Activated T-cell treated with anti-CD3 and anti-CD28 coated beads for 1 hour (primary cell): Measurements from ENCODE around the gene CLPX.
"Not testable (repeated sequence)": the region's sequence is repeated elsewhere in the genome, so short reads cannot be mapped to it uniquely, and the experiment has no call there.

ENCODE experiments used
- DNase-seq: peaks from one replicate; pipeline ENCODE4 v3.0.0-alpha.2; 2020; ENCODE audit warnings: low read depth

CLPX gene

GRCh38 chr15:65172531-65172930 is 12.6 kb downstream of the CLPX start:
- no peak for DNase-seq

DNA sequence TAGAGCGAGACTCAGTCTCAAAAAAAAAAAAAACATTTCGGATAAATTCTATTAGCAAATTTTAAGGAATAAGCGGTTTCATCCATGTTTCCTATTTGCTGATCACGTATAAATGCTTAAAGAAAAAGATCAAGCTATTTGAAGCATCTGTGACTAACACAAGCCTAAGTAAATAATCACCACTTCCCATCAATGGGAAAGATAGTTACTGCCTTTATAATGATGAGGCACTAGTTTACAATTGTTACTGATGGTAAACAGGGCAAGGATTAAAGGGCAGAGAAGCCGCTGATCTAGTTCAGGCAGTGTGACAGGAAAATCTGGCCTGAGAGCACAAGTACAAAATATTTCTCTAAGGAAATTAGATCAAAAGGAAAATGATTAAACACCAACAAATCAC is 13.7 kb downstream of the CLPX start:
- DNase-seq: no peak

- DNase-seq: no peak
These were observed 19.3 kb downstream of the CLPX start for GRCh38 chr15:65165875-65166274.

DNA sequence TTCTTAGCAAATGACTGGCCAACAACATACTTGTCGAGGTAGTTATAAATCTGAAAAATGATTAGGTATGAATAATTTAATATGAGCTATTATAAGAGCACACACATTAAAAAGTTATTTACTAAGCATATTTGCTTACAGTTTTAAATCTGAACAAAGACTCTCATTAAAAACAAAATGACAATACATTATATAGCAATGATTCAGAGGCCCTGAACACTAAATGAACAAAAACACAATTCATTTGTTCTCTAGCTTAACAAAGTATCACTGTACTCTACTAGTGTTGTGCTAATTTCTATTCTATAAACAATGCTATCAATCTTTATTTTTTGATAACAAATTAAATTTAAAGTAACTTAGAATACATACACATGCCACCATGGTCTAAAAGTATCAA is 21.0 kb downstream of the CLPX start:
- no peak for DNase-seq

DNA sequence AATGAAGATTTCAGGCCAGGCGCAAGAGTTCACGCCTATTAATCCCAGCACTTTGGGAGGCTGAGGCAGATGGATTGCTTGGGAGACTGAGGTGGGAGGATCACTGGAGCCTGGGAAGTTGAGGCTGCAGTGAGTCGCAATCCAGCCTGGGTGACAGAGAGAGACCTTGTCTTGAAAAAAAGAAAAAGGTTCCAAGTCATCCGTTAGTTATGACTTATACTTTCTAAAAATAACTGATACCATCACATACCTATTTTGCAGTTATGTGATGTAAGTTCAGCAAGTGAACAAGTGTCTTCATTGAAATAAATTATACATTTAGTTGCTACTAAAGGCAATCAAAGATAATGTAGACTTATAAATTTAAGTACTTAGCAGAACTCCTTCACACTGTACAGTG is 22.1 kb downstream of the CLPX start:
- DNase-seq: no peak

- DNase-seq: no peak
These were observed 28.4 kb downstream of the CLPX start for GRCh38 chr15:65156692-65157091.

DNA sequence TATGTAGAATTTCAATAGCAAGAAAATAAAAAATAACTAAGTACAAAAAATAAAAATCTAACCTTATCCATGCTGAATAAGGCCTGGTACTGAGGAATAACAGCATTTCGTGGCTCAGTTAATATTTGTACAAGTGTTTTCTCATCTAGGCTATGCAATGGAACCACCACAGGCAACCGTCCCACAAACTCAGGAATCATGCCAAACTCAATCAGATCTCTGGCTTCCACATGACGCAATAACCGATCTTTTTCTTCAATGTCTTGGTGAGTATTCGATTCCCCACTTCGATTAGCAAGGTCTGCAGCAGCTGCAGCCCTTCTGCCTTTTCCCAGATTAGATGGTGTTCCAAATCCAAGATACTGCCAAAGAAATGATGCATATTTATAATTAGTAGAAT is 30.4 kb downstream of the CLPX start:
- no peak for DNase-seq

DNA sequence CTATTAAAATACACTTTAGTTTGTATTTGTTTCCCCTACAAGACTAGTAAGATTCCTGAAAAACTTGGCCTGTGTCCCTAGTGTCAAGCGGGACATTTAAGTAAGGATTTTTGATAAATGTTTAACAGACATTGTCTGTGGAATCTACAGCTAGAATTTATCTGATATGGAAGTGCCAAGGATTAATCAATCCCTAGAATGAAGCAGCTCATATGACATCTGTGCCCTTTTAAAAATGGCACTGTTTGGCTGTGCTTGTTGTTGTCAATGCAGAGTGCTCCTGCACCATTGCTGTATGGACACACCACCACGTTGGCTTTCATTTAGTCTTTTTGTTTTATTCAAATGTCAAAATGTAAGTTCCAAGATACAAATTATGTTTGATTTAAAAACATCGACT is 37.2 kb downstream of the CLPX start:
- no peak for DNase-seq

DNA sequence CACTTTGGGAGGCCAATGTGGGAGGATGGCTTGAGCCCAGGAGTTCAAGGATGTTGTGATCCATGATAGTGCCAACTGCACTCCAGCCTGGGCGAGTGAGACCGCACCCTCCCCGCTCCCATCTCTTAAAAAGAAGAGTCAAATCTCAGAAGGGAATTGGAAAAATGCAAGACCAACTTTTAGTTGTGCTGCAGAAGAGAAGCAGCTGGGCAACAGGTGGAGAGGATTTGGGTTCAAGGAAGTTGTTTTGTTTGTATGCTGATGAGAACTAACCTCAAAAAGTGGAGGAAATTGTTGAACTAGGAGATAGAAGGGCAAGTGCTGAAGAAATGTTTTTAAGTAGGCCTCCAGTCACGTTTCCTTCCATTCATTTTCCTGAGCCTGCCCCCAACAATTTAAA is 38.7 kb downstream of the CLPX start:
- no peak for DNase-seq

DNA sequence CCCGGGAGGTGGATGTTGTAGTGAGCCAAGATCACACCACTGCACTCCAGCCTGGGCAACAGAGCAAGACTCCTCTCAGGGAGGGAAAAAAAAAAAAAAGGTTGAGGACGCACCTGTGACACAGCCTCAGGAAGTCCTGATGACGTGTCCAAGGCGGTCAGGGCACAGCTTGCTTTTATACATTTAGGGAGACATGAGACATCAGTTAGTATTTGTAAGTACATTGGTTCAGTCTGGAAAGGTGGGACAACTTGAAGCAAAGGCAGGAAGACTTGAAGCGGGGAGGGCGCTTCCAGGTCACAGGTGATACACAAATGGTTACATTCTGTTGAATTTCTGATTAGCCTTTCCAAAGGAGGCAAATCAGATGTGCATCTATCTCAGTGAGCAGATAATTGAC is 46.5 kb downstream of the CLPX start:
- DNase-seq: not testable (repeated sequence)

DNA sequence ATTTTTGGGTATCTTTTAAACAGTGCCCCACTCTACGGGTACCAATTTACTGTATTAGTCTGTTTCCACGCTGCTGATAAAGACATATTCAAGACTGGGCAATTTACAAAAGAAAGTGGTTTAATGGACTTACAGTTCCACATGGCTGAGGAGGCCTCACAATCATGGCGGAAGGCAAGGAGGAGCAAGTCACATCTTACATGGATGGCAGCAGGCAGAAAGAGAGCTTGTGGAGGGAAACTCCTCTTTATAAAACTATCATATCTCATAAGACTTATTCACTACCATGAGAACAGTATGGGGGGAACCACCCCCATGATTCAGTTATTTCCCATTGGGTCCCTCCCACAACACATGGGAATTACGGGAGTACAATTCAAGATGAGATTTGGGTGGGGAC is 47.2 kb downstream of the CLPX start:
- not testable (repeated sequence) for DNase-seq

GRCh38 chr15:65137089-65137488 is 48.1 kb downstream of the CLPX start:
- DNase-seq: not testable (repeated sequence)

GRCh38 chr15:65134538-65134937 is 50.6 kb downstream of the CLPX start:
- no peak for DNase-seq

DNA sequence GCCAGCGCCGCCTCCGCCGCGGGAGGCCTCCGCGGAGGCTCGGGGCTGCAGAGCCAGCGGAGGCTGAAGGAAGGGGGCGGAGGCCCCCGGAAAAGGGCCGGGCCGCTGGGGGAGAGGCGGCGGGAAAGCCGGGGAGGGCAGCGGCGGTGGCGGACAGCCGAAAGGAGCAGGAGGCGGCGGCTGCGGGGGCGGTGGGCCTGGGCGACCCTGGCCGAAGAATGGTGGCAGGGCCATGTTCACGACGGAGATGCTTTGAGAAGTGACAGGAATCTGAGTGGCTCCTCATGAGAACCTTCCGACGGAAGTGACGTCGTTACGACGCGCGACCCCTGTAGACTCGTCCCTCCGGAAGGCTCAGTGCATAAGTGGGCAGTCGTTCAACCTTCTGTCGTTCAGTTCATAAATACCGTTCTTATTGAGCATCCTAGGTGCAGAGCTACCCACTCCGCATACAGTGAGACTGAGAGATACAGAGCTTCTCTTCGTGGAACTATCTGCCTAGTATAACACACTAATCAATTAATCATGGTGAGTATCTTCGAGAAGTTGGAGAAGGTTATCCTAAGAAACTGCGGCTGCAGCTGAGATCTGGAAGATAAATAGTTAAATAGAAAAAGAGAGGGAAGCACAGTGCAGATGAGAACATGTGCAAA is 51.5 kb downstream of the CLPX start, which contains the start of gene PDCD7:
Gene PDCD7 (minus strand): TSS at position 261 of the 653 bp plus-strand sequence. CDS start 27 bp downstream, at position 234.
- DNase-seq: peak; percentile 64

- no peak for DNase-seq
These were observed 52.1 kb downstream of the CLPX start for GRCh38 chr15:65132878-65133547.

DNA sequence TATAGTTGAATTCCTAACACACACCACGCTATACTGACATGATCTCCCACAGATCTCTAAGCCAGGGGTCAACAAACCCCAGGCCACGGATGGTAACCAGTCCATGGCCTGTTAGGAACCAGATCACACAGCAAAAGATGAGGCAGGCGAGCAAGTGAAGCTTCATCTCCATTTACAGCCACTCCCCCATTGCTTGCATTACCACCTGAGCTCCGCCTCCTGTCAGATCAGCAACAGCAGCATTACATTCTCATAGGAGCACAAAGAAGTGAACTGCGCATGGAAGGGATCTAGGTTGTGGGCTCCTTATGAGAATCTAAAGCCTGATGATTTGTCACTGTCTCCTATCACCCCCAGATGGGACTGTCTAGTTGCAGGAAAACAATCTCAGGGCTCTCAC is 54.2 kb downstream of the CLPX start:
- no peak for DNase-seq

DNA sequence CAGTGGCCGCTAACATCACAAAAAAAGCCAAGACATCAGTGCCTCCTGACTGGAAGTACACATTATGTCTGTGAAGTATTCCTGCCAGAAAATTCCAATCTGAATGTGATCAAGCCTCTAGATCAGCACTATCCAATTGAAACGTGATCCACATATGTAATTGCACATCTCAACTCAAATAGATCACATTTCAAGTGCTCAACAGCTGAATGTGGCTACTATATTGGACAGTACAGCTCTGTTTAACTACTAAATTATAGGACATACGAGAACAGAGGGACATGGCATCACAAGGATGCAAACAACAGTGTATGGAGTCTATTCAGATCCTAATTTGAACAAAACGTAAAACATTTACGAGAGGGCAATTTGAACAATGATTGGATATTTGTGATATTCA is 69.6 kb downstream of the CLPX start:
- DNase-seq: no peak

- no peak for DNase-seq
These were observed 70.1 kb downstream of the CLPX start, which contains the start of gene UBAP1L for GRCh38 chr15:65115086-65115485. Gene UBAP1L (minus strand): TSS chr15:65115200. CDS start chr15:65106215, 8,985 bp downstream.

DNA sequence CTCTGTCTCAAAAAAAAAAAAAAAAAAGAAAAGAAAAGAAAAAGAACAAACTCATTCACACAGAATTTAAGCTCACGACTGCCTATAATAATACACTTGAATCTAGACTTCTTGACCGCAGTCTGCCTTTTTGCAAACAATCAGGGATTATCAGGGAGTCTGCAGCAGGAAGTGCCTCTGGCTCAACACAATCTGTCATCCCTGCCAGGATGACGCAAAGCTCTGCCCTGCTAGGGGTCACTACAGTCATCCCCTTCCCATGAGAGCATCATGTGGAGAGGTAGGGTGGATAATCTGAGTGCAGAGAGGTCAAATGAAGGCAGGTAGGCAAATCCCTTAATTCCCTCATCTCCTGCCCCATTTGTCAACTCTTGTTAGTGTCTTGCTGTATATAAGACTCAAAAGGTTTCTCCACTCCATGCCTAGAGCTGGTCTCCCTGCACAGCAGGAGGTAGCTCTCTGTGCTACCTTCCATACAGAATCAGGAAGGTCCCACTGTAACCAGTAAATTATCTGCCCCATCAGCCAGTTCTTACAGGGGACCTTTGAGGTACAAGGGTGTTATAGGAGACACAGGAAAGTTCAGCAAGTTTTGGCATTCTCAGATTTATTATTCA is 74.4 kb downstream of the CLPX start:
- DNase-seq: no peak

- DNase-seq: no peak
These were observed 79.0 kb downstream of the CLPX start for GRCh38 chr15:65106011-65106590.

DNA sequence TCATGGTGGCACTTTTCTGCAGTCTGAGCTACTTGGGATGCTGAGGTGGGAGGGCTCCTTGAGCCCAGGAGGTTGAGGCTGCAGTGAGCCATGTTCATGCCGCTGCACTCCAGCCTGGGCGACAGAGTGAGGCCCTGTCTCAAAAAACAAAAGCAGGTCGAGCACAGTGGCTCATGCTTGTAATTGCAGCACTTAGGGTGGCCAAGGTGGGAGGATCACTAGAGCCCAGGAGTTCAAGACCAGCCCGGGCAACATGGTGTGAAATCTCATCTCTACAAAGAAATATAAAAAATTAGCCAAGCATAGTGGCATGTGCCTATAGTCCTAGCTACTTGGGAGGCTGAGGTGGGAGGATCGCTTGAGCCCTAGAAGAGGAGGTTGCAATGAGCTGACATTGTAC is 80.1 kb downstream of the CLPX start:
- no peak for DNase-seq

DNA sequence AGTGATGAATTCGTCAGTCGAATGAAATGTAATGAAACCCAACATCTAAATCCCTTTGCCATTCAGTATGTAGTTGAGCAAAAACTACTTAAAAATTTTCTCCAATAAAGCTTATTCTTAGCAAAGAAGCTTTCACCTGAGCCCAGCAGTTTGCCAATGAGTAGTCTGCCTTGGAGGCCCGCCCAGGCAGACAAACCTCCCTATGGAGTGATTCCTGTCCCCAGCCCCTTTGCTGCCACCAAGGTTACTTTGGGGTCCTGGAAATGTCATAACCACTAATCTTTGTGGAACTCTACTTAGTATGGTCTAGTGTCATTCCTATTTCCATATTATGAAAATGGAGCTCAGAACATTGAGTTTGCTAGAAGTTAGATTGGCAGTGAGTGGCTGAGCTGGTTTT is 82.2 kb downstream of the CLPX start:
- no peak for DNase-seq
